Ishikawa (cell line): ENCODE measurements around the gene GMDS.

Experiments
- CEBPB ChIP-seq: IDR thresholded peaks from 2 replicates; pipeline ENCODE4 v1.6.1; 2012
- EP300 ChIP-seq: IDR thresholded peaks from 2 replicates; pipeline ENCODE4 v1.6.1; 2012; ENCODE audit warnings: borderline replicate concordance
- FOXM1 ChIP-seq: IDR thresholded peaks from 2 replicates; pipeline ENCODE4 v1.6.1; 2012; ENCODE audit warnings: low read depth, borderline replicate concordance
- NFIC ChIP-seq: IDR thresholded peaks from 2 replicates; pipeline ENCODE4 v1.6.1; 2012
- REST ChIP-seq: IDR thresholded peaks from 2 replicates; pipeline ENCODE4 v1.6.1; 2012; ENCODE audit warnings: low read depth, mild to moderate bottlenecking
- ZBTB7A ChIP-seq: IDR thresholded peaks from 2 replicates; pipeline ENCODE4 v1.6.1; 2012; ENCODE audit warnings: low read depth

- TF ChIP-seq NFIC (no peak), REST (no peak), EP300 (no peak), FOXM1 (no peak), CEBPB (no peak), ZBTB7A (no peak)
Observed at GRCh38 chr6:2109796-2110195, 135.6 kb downstream of the GMDS start.
